ENCODE data around the gene SNAP25.

The SNAP25 gene

DNA sequence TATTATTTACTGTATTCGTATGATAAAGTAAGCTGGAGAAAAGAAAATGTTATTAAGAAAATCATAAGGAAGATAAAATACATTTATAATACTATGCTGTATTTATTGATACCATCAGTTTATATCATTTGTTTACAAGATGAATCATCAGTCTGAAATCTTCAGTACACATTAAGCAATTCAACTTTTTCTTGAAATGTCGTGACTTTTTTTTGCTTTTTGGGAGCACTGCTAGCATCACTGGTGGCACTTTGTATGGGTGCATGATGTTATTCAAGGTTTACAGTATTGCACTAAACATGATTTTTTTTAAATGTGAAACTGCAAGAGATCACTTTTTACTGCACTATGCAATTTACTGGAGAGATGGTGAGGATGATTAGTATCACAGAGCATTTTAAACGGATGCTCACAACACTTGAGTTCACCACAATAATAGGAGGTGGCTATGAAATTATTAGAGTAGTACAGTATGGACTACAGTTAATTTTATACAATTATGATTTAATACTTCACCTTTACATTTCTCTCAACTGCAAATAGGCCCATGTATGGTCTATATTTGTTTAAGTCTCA is 85.9 kb downstream of the SNAP25 start:
- no peak for DNase-seq (ENCODE audit: low read depth in 2 of 2)

DNA sequence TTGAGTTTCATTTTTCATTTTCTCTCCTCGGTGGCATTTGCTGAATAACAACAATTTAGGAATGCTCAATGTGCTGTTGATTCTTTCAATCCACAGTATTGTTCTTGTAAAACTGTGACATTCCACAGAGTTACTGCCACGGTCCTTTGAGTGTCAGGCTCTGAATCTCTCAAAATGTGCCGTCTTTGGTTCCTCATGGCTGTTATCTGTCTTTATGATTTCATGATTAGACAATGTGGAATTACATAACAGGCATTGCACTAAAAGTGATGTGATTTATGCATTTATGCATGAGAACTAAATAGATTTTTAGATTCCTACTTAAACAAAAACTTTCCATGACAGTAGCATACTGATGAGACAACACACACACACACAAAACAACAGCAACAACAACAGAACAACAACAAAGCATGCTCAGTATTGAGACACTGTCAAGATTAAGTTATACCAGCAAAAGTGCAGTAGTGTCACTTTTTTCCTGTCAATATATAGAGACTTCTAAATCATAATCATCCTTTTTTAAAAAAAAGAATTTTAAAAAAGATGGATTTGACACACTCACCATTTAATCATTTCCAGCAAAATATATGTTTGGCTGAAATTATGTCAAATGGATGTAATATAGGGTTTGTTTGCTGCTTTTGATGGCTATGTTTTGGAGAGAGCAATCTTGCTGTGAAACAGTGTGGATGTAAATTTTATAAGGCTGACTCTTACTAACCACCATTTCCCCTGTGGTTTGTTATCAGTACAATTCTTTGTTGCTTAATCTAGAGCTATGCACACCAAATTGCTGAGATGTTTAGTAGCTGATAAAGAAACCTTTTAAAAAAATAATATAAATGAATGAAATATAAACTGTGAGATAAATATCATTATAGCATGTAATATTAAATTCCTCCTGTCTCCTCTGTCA is 88.1 kb downstream of the SNAP25 start:
- DNase-seq (ENCODE audit: low read depth in 2 of 2): no peak

DNA sequence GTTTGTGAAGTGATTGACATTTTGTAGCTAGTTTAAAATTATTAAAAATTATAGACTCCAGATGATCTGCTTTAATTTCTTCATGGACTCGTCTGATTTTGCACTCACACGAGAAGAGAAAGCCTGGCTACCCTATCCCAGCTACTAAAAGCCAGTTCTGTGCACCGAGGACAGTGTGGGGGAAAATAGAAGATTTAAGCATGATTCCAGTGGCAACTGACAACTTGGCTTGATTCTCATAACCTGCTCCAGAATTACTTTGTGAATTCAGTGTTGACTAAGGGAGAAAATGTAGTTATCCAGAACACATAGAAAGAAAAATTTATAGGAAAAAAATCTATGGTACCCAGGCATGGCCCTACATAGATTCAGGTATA is 88.7 kb downstream of the SNAP25 start:
- no peak for DNase-seq (ENCODE audit: low read depth in 2 of 2)

DNA sequence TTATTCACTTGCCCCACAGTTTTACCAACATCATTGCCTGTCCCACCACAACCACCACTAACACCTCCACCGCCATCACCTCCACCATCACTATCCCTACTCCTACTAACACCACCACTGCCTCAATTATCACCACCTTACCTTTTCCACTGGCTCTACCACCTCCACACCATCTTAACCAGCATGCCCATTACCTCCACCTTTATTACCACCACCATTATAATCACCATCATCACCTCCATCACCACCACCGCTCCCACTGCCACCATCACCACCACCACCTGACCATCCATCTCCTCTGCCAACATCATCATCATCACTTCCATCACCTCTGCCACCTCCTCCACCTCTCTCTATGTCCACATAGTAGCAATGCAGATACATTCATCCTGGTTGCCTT is 90.0 kb downstream of the SNAP25 start:
- DNase-seq (ENCODE audit: low read depth in 2 of 2): no peak

DNA sequence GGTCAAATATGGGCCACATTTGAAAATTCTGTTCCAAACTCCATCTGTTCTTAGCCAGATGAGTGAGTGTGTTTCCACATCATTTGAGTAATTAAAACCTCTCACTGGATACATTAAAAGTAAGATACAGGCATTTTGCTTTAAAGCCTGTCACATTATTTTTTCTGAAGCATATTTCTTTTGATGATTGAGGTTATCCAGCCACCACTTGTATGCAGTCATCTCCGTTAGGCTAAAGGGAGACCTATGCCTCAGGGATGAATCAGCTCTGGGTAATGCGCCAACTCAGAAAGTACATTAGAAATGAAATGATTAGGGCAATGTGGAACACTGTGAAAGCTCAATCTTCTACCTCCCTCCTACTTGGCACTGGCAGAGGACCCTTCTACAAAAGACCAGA is 90.7 kb downstream of the SNAP25 start:
- DNase-seq (ENCODE audit: low read depth in 2 of 2): no peak

DNA sequence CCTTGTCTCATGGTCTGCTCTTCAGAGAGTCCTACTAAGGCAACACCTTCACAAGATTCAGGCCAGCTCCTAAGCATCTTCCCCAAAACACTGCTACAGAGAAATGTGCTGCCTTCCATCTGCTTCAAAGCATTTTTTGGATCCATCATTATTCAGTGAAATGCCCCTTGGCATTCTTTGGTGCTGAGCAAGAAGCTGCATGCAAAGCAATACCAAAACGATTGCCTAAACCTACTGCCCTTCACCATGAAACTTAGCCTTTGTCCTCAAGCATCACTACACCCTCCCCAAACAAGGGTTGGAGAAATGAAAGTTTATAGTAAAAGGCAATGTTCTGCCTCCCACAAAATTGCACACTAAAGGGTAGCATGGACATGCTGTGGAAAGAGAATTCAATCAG is 93.5 kb downstream of the SNAP25 start:
- no peak for DNase-seq (ENCODE audit: low read depth in 2 of 2)

DNA sequence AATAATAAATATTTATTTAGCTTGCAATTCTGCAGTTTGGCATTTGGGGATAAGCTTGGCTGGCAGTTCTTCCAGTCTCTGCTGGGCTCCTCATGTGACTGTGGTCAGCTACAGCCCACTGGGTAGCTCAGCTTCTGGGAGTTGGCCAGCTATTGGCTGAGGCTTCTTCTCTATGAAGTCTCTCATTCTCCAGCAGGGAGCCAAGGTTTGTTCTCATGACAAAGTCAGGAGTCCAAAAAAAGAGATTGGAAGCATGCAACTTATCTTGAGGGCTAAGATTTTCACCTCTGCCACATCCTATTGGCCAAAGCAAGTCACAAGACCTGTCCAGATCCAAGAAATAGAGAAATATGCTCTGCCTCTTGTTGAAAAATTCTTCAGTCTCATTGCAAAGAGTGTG is 94.6 kb downstream of the SNAP25 start:
- DNase-seq (ENCODE audit: low read depth in 2 of 2): no peak

DNA sequence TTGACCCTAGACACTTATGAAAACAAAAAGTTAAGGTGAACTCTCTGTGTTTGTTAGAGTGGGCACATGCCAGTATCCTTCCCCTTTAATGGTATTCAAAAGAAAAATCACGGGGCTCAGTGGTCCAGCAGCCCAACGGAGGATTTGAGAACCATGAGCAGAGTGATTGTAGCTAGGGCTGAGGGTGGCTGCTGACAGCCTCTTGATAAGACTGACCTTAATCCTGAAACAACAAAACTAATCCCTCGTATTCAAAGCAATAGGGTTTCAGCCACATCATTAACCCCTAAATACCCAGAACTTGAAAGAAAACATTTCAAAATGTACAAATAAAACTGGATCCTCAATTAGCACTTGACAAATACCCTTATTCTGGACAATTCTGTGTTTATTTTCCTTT is 95.1 kb downstream of the SNAP25 start:
- DNase-seq (ENCODE audit: low read depth in 2 of 2): no peak

GRCh38 chr20:10314198-10314597 is 95.6 kb downstream of the SNAP25 start:
- DNase-seq (ENCODE audit: low read depth in 2 of 2): no peak

- DNase-seq (ENCODE audit: low read depth in 2 of 2): no peak
These were observed 96.5 kb downstream of the SNAP25 start for GRCh38 chr20:10315138-10315537.

DNA sequence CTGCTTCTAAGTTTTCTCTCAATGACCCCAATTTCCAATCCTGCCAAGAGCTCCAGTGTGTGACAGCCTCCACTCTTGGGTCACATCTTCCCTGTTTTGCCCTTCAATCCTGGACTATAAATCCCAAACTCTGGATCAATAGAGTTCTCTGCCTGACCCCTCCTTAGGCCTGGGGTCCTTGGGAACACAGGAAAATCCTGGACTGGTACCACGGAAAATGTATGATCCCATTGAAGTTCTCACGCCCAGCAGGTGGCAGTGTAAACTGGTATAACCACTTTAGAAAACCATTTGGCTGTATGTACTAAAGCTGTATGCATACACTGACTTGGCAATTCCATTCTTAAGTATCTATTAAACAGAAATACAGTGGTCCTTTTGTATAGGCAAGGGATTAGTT is 98.0 kb downstream of the SNAP25 start:
- no peak for DNase-seq (ENCODE audit: low read depth in 2 of 2)

GRCh38 chr20:10318291-10319024 is 99.8 kb downstream of the SNAP25 start:
- DNase-seq (ENCODE audit: low read depth in 2 of 2): no peak

DNA sequence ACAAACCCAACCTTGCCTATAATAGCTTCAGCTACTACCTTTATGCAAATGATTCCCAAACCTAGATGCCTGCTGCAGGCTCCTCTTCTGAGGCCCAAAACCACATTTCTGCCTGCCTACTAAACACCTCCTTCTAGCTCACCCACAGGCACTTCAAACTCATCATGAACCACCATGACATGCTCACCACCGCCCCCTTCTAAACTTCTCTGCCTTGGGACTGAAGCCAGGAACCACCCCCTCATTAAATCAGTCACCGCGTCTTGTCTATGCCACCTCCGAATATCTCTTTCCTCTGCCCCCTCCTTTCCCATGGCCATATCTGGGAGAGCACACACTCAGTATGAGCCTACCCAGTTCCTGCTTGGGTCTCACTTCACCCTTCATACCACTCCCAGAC is 101.2 kb downstream of the SNAP25 start:
- DNase-seq (ENCODE audit: low read depth in 2 of 2): no peak

DNA sequence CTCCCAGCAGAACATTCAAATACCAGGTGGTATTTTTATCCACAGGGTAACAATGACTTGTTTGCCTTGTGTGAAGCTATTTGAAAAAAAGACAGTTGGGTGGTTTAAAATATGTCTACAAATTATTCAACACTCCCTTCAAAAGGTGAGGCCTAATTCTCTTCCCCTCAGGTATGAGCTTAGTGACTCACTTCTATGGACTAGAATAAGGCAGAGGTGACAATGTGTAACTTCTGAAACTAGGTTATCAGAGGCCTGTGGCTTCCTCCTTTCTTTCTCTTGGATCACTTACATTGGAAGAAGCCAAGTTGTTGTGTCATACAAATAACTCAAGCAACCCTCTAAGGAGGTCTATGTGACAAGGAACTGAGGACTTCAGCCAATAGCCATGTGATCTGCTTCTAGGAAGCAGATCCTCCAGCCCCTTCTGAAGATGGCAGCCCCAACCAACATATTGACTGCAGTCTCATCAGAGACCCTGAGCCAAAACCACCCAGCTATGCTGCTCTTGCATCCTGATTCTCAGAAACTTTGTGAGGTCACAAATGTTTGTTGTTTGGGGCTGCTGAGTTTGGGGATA is 102.6 kb downstream of the SNAP25 start:
- DNase-seq (ENCODE audit: low read depth in 2 of 2): no peak

DNA sequence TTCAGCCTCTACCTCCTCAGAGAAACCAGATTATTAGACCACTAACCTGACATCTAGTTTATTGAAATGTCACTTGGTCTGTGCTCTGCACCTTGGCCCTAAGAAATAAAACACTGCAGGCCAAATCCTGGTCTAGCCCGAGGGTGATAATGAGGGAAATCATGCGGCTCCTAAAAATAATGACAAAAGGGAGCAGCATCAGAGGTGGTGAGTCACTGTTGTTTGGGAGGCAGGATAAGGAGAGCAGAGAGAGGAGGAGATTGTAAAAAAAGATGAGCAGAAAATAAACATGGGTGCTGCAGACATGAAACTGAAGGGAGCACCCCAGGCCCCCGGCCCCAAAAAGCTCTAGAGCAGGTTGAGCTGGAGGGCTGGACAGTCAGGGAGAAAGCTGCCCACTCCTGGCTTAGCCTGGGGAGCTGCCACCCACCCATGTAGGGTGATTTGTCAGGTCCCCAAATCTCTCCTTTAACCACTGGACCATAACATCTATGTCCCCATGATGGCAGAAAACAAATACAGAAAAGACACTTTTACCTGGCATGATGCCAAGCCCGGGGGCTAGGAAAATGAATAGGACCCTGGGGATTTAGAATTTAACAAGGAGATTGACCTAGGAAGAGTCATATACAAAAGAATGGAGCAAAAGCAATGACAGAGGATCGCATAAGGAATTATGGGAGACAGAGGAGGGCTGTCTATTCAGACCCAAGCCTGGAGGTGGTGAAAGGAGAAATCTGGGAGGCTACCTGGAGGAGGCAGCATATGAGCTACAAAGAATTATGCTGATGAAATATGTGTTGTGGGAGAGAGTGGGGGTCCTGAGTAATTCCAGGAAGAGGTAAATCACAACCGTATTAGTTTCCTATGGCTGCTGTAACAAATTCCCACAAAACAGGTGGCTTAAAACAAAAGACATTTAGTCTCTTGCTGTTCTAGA is 103.7 kb downstream of the SNAP25 start:
- no peak for DNase-seq (ENCODE audit: low read depth in 2 of 2)

GRCh38 chr20:10323729-10324128 is 105.1 kb downstream of the SNAP25 start:
- no peak for DNase-seq (ENCODE audit: low read depth in 2 of 2)

DNA sequence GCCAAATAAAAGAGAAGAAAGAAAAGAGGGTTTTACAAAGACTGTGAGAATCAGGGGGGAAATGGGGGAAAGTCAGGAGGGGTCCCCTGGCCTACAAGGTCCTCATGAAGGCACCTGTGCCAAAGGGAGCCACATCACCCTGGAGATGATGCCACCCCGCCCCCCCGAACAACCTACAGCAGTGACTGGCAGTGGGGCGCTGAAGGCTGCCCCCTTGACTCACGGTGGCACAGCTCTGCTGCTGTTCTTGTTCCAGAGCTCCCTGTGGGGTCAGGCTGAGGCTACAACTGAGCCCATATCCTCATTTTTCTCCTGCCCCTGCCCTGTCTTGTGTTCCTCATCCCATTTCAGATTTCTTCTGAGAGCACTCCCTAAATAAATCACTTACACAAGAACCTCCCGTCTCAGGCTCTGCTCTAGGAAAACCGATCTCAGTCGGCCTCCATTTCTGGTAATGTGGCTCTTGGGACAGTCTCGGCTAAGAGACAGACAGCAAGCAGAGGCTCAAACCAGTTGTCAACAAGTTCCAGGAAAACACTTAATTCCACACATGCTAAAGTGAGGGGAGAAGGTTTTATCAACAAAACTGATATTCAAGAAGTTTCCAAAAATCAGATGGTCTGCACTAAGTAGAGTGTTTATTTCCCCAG is 105.7 kb downstream of the SNAP25 start:
- DNase-seq (ENCODE audit: low read depth in 2 of 2): no peak

GRCh38 chr20:10328897-10329255 is 110.2 kb downstream of the SNAP25 start:
- DNase-seq (ENCODE audit: low read depth in 2 of 2): no peak

DNA sequence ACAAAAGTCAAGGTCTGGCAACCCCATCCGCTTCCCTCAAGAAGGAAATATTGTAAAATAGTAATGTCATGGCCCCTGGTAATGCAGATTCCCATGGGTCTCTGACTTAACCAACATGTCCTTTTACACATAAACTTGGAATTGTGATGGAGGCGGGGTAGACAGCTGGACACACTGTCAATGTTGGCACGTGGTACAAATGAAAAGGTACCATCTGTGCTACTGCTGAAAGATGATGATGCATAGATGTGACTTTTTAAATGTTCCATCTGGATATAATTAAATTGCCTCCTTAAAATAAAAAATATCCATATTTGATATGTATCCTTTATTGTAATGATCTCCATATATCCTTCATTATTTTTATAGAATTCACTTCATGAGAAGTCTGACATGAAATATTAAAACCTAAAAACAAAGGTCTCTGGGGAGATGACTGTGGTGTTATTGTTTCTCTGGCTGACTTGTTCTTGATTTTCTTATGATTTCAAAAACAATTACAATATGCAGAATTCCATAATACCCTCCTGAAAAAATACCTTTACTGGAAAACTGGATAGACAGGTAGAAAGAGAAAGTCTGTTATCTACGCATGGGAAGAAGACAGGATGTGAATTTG is 110.9 kb downstream of the SNAP25 start:
- DNase-seq (ENCODE audit: low read depth in 2 of 2): no peak

GRCh38 chr20:10330071-10330470 is 111.4 kb downstream of the SNAP25 start:
- DNase-seq (ENCODE audit: low read depth in 2 of 2): no peak

All from stimulated activated CD8-positive, alpha-beta memory T cell treated with anti-CD3 and anti-CD28 coated beads, Interleukin-2, amount 100 ng/mL, for 1 hour (primary cell).